Uterus (tissue), 4 donors: ENCODE data around the gene VPS37C. TPM values are rescaled to one million over a fixed set of nuclear protein-coding genes. Genes with fewer than 3 reads are reported as not detected.
A peak's percentile ranks its signal among the peaks of the same experiment; 100 is the strongest.

Experiments used
- DNase-seq, 2 donors: peaks; one replicate each; pipeline ENCODE4 v3.0.0-alpha.2; 2019 to 2020
- H3K27ac ChIP-seq, 2 donors: fragments of 200-600 bp; sonication (generic); 1 replicate in 1 of 2; 2 replicates in 1 of 2; pipeline ENCODE4 v1.5.1; 2016 to 2018
- H3K27me3 ChIP-seq, 2 donors: fragments of 200-600 bp; sonication (generic); one replicate each; pipeline ENCODE4 v1.5.1; 2018 to 2019; ENCODE audit warnings: control low read depth in 1 of 2
- H3K36me3 ChIP-seq, 2 donors: fragments of 200-600 bp; sonication (generic); one replicate each; pipeline ENCODE4 v1.5.1; 2019; ENCODE audit warnings: control low read depth in 1 of 2
- H3K4me1 ChIP-seq, 2 donors: fragments of 200-600 bp; sonication (generic); one replicate each; pipeline ENCODE4 v1.5.1; 2018 to 2019; ENCODE audit warnings: control low read depth in 1 of 2
- H3K4me3 ChIP-seq, 2 donors: fragments of 200-600 bp; sonication (generic); 1 replicate in 1 of 2; 2 replicates in 1 of 2; pipeline ENCODE4 v1.5.1; 2018 to 2019; ENCODE audit warnings: mild to moderate bottlenecking in 1 of 2
- H3K9me3 ChIP-seq, 2 donors: fragments of 200-600 bp; sonication (generic); one replicate each; pipeline ENCODE4 v1.5.1; 2019; ENCODE audit warnings: control low read depth in 1 of 2
- POLR2A ChIP-seq, 2 donors: fragments of 450-650 bp; IDR thresholded peaks; one replicate each; pipeline ENCODE4 v1.6.1; 2016; ENCODE audit warnings: antibody characterized with exemption in 2 of 2, mild to moderate bottlenecking in 1 of 2, moderate library complexity in 1 of 2
- intact Hi-C: fragments of 100-400 bp; cut with DNase I; formaldehyde crosslinking; loops from one replicate; pipeline ENCODE4 v1.15.1; 2023; ENCODE audit warnings: low total_unique reads
- total RNA-seq, 4 donors: library from RNA; depleted of rRNA in 3 of 4; stranded (reverse); fragments of >200 nt in 3 of 4; gene quantifications; one replicate each; pipeline versions ENCODE4 v1.1.0 to v1.2.4, GENCODE V29; 2014 to 2023
- TF ChIP-seq, protein P1 (sequence below), 4 experiments: fragments of 200-600 bp in 2 of 4; fragments of 450-650 bp in 2 of 4; sonication (generic) in 2 of 4; IDR thresholded peaks; one replicate each; pipeline ENCODE4 v1.5.1; 2016 to 2019; ENCODE audit warnings: antibody characterized with exemption in 4 of 4, mild to moderate bottlenecking in 2 of 4, moderate library complexity in 1 of 4
- donor health status: DM: yes; HTN: yes; CAD: no.

VPS37C gene
- total RNA-seq, 4 donors from 2014 or later, result 0.26 to 26.3 (median 13.3) TPM

DNA sequence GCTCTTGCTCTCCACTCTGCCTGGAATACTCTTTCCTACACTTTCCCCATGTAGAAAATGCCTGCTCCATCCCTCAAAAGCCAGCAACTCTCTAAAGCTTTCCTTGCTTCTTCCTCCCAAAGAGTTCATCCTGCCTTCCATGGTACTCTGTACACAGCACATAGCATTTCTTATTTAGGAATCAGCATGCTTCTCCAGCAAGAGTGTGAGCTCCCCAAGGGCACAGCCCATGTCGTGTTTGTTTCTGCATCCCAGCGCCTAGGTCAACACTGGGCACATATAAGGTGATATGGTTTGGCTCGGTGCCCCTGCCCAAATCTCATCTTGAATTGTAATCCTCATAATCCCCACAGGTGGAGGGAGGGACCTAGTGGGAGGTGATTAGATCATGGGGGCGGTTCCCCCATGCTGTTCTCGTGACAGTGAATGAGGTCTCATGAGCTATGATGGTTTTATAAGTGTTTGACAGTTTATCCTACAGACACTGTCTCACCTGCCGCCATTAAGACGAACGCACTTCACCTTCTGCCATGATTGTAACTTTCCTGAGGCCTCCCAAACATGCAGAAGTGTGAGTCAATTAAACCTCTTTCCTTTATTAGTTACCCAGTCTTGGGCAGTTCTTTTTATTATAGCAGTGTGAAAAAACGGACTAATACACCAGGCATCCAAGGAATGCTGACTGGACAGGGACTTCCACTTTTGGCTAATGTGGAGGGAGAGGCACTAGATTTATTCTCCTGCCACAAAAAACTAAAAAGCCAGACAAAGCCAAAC, 8.2 kb downstream of the VPS37C start:
- Histone ChIP-seq H3K27ac (peak overlapping the region; percentile 74 to 89), H3K27me3 (no peaks in the 10 kb centered on the region), H3K4me1 (peaks cover 7 to 17% of the 10 kb centered on the region in 2 donors), H3K9me3 (no peaks in the 10 kb centered on the region), H3K36me3 (no peaks in the 10 kb centered on the region), H3K4me3 (no peak overlapping the region)
- TF ChIP-seq, protein P1, sequence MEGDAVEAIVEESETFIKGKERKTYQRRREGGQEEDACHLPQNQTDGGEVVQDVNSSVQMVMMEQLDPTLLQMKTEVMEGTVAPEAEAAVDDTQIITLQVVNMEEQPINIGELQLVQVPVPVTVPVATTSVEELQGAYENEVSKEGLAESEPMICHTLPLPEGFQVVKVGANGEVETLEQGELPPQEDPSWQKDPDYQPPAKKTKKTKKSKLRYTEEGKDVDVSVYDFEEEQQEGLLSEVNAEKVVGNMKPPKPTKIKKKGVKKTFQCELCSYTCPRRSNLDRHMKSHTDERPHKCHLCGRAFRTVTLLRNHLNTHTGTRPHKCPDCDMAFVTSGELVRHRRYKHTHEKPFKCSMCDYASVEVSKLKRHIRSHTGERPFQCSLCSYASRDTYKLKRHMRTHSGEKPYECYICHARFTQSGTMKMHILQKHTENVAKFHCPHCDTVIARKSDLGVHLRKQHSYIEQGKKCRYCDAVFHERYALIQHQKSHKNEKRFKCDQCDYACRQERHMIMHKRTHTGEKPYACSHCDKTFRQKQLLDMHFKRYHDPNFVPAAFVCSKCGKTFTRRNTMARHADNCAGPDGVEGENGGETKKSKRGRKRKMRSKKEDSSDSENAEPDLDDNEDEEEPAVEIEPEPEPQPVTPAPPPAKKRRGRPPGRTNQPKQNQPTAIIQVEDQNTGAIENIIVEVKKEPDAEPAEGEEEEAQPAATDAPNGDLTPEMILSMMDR (IDR thresholded peaks at IDR 0.05), result no peak
- TF ChIP-seq POLR2A (IDR thresholded peaks at IDR 0.05), result no peak
- DNase-seq, result no peak
- intact Hi-C loops, result no loop called here

DNA sequence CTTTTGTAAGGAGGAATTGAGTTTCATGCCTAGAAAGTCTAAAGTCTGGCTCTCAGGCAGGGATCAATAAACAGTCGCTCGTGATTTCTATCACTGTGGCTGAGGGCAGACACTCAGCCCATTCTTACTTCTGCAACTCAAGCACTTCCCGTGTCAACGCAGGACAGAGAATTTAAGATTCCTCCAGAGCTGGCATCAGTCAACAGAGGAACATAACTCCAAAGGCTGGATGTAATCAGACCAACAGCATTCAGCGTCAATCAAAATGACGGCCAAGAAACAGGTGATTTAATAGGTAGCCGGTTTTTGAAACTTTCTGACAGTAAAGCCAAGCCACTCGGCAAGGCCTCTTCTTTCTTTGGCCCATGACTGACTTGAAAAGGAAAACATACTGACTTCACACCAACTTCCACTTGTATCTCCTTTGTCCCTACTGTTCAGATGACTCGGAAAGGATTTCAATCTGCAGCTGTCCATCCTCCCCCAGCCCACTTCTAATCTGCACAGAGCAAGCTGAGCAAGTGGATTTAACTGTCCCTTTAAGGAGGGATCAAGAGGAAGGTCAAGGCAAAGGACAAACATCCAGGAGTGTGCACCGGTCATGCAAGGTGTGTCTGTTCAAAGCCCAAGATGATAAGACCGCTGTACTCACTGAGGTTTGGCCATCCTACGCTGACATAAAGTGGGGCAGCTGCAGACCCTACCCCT, 9.5 kb downstream of the VPS37C start:
- Histone ChIP-seq H3K27me3 (no peaks in the 10 kb centered on the region), H3K36me3 (no peaks in the 10 kb centered on the region), H3K4me1 (peaks cover 7 to 17% of the 10 kb centered on the region in 2 donors), H3K27ac (peak overlapping the region; percentile 74 to 89), H3K9me3 (no peaks in the 10 kb centered on the region), H3K4me3 (no peak overlapping the region)
- TF ChIP-seq POLR2A (IDR thresholded peaks at IDR 0.05), result no peak
- TF ChIP-seq, protein P1 (IDR thresholded peaks at IDR 0.05), result no peak
- intact Hi-C loops, result no loop called here
- DNase-seq, result no peak

DNA sequence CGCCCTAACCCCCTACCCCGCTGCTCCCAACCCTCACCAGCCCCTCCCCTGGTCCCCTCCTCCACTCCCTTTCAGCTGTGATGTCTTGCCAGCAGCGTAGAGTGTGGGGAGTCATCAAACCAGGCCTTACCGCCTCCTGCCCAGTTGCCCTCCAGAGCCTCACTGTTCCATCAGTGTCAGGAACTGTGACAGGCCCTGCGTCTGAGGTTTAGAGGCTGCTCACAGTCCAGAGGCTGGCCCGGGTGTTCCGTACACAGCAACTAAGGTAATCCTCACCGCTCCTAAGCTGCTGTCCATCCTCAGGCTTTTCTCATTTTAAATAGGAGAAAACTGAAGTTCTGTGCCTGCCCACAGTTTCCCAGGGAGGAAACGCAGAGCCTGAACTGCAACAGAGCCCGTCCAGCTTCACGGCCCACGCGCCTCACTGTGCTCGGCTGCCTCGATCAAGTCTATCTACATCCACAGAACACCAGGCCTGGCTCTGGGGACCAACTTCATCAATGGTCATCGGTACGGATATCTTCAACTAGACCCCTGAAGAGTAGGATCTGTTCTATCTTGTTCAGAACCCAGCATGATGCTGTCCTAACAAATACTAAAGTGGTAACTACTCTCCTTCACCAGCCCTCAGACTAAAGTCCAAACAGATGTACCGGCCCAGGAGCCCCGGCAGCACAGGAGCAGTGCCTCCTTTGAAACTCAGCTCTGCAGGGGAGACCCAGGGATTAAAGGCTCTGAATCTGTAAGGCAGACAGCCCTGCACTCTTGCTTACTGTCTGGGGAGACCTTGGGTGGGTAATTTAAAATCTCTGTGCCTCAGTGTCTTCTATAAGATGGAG, 10.3 kb downstream of the VPS37C start:
- no peak overlapping the region for H3K4me3 ChIP-seq

DNA sequence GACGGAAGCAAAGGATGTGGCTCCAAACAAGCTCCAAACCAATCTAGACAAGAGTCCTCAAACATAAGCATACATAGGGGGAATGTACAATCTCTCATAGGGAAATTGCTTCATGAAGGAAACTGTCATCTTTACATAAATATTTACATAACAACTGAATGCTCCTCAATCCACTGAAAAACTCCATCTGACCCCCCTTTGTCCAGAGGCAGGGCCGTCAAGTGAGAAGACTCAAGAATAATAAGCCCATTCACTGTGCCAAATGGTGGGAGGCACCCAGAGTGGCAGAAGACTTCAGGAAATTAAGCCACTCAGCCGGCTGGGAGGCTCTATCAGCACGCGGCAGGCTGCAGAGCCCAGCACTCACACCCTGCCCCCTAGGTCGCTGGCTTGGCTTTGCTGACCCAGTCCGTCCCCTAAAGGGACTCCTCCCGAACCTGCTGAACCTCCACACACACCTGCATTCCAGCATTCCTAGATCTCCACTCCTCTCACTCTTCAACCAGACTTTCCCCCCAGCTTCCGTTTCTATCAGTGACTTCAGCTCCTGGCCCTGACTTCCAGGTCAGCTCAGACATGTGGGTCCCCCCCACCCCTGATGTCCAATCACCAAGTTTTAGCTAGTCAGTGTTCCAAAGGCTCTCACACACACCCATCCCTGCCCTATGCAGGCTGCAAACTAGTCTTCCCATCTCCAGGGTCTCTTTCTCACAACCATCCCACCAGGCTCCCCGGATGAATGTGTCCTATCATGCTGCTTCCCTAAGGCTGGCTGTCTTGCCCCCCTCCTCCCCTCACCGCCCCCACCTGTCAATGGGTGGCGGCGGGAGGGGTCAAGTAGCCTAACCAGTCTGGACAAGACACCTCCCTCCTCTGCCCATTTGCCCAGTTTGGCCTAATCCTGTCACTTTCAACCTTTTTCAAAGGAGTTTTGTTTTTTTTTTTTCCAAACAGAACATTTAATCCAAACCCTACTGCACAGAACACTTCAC, 11.3 kb downstream of the VPS37C start:
- no peak for DNase-seq
- no peaks in the 10 kb centered on the region for H3K9me3 ChIP-seq
- peak overlapping the region; percentile 35 to 89 for H3K27ac ChIP-seq
- TF ChIP-seq, protein P1 (IDR thresholded peaks at IDR 0.05), result no peak
- TF ChIP-seq POLR2A (IDR thresholded peaks at IDR 0.05), result no peak
- intact Hi-C loops, result no loop called here
- H3K36me3 ChIP-seq, result no peaks in the 10 kb centered on the region
- H3K4me3 ChIP-seq, result no peak overlapping the region
- H3K4me1 ChIP-seq, result peaks cover 7 to 17% of the 10 kb centered on the region in 2 donors
- no peaks in the 10 kb centered on the region for H3K27me3 ChIP-seq

More for the DNA sequence above, 10.3 kb downstream of the VPS37C start:
- H3K9me3 ChIP-seq, result no peaks in the 10 kb centered on the region
- no peak for DNase-seq
- H3K4me1 ChIP-seq, result peaks cover 7 to 17% of the 10 kb centered on the region in 2 donors
- H3K27me3 ChIP-seq, result no peaks in the 10 kb centered on the region
- no peak for TF ChIP-seq POLR2A (IDR thresholded peaks at IDR 0.05)
- TF ChIP-seq, protein P1 (IDR thresholded peaks at IDR 0.05), result no peak
- H3K36me3 ChIP-seq, result no peaks in the 10 kb centered on the region
- intact Hi-C loops, result no loop called here
- H3K27ac ChIP-seq, result peak overlapping the region; percentile 35 to 89
